Measurements from ENCODE around the gene KRTAP1-3. TPM values are rescaled to one million over a fixed set of nuclear protein-coding genes. Genes with fewer than 3 reads are reported as not detected.
"Not testable (repeated sequence)": the region's sequence is repeated elsewhere in the genome, so short reads cannot be mapped to it uniquely, and the experiment has no call there.

KRTAP1-3 gene
- not detected for total RNA-seq

- not testable (repeated sequence) for DNase-seq
Observed at GRCh38 chr17:41034346-41034935, at the start of gene KRTAP1-3. KRTAP1-3 (minus strand) TSS chr17:41034874; CDS start chr17:41034821, 53 bp downstream.

- DNase-seq, result not testable (repeated sequence)
Observed at GRCh38 chr17:41084100-41084856, 49.6 kb upstream of the KRTAP1-3 start, which contains the start of gene KRTAP4-7. KRTAP4-7 (plus strand) TSS chr17:41084150; CDS start chr17:41084207, 57 bp downstream.

GRCh38 chr17:41083427-41083826 is 48.8 kb upstream of the KRTAP1-3 start:
- DNase-seq, result not testable (repeated sequence)

- DNase-seq, result no peak
Observed at GRCh38 chr17:41082626-41083025, 48.0 kb upstream of the KRTAP1-3 start.

GRCh38 chr17:41076788-41077187 is 42.1 kb upstream of the KRTAP1-3 start:
- DNase-seq, result no peak

GRCh38 chr17:41073676-41074075 is 39.0 kb upstream of the KRTAP1-3 start:
- no peak for DNase-seq

- no peak for DNase-seq
Observed at GRCh38 chr17:41071606-41072360, 37.1 kb upstream of the KRTAP1-3 start.

- no peak for DNase-seq
Observed at GRCh38 chr17:41069031-41069430, 34.4 kb upstream of the KRTAP1-3 start.

GRCh38 chr17:41067281-41067680 is 32.6 kb upstream of the KRTAP1-3 start:
- DNase-seq, result no peak

GRCh38 chr17:41065829-41066624 is 31.4 kb upstream of the KRTAP1-3 start, which contains the start of gene KRTAP2-4:
KRTAP2-4 (minus strand) TSS chr17:41065879; CDS start chr17:41065845, 34 bp downstream.
- no peak for DNase-seq

- not testable (repeated sequence) for DNase-seq
Observed at GRCh38 chr17:41065016-41065689, 30.5 kb upstream of the KRTAP1-3 start.

- DNase-seq, result no peak
Observed at GRCh38 chr17:41064301-41064700, 29.6 kb upstream of the KRTAP1-3 start.

- DNase-seq, result no peak
Observed at GRCh38 chr17:41063449-41063848, 28.8 kb upstream of the KRTAP1-3 start.

- no peak for DNase-seq
Observed at GRCh38 chr17:41061964-41062363, 27.3 kb upstream of the KRTAP1-3 start.

GRCh38 chr17:41060052-41060604 is 25.5 kb upstream of the KRTAP1-3 start, which contains the start of gene KRTAP2-3:
KRTAP2-3 (minus strand) TSS chr17:41060114; CDS start chr17:41060050, 64 bp downstream.
- no peak for DNase-seq

- not testable (repeated sequence) for DNase-seq
Observed at GRCh38 chr17:41059276-41060051, 24.8 kb upstream of the KRTAP1-3 start.

GRCh38 chr17:41058741-41059140 is 24.1 kb upstream of the KRTAP1-3 start:
- no peak for DNase-seq

- DNase-seq, result no peak
Observed at GRCh38 chr17:41057547-41057946, 22.9 kb upstream of the KRTAP1-3 start.

- DNase-seq, result not testable (repeated sequence)
Observed at GRCh38 chr17:41055130-41055529, 20.5 kb upstream of the KRTAP1-3 start, which contains the start of gene KRTAP2-2. KRTAP2-2 (minus strand) TSS chr17:41055230; CDS start chr17:41055211, 19 bp downstream.

GRCh38 chr17:41054556-41054955 is 19.9 kb upstream of the KRTAP1-3 start:
- not testable (repeated sequence) for DNase-seq
